Caco-2 (cell line): ENCODE measurements around the gene TRPT1. TPM values are rescaled to one million over a fixed set of nuclear protein-coding genes. Genes with fewer than 3 reads are reported as not detected.

Experiments
- BruUV-seq: library from RNA; stranded (reverse); fragments of 400-500 nt; replicated peaks from 2 replicates; lab custom pipeline; 2021; lab: Mats Ljungman, UMichigan
- CTCF ChIA-PET: fragments of 300-600 bp; sonication (Branson Sonifier 250); formaldehyde crosslinking; loops from one replicate; lab custom pipeline; 2022; ENCODE audit warnings: antibody characterized with exemption; lab: Charles Lee
- POLR2A ChIA-PET: fragments of 300-600 bp; sonication (Branson Sonifier 250); formaldehyde crosslinking; loops from one replicate; lab custom pipeline; 2022; ENCODE audit warnings: antibody characterized with exemption; lab: Charles Lee
- DNase-seq, 2 experiments: peaks; one replicate each; pipeline versions ENCODE4 v3.0.0 to v3.0.0-alpha.2; 2020 to 2022
- H3K27me3 ChIP-seq: replicated peaks from 2 replicates; pipeline ENCODE4 v1.6.0; 2011; ENCODE audit warnings: low read length; ENCODE audit not compliant: control insufficient read depth, insufficient read depth
- H3K36me3 ChIP-seq: 2 replicates; pipeline ENCODE4 v1.5.1; 2011; ENCODE audit warnings: low read length; ENCODE audit not compliant: control insufficient read depth, insufficient read depth
- H3K4me1 ChIP-seq: fragments of 250-450 bp; sonication (Bioruptor Pico); 2 replicates; pipeline ENCODE4 v1.5.1; 2020; ENCODE audit warnings: mild to moderate bottlenecking
- H3K4me3 ChIP-seq: 2 replicates; pipeline ENCODE4 v1.5.1; 2011; ENCODE audit warnings: low read depth, mild to moderate bottlenecking, control low read depth, low read length
- H3K9me3 ChIP-seq: fragments of 250-450 bp; sonication (Bioruptor Pico); 2 replicates; pipeline ENCODE4 v1.5.1; 2020; ENCODE audit warnings: mild to moderate bottlenecking, moderate library complexity
- H3K27ac Mint-ChIP-seq: one replicate; pipeline ENCODE4 v1.8.0; 2022; ENCODE audit warnings: mixed read lengths; ENCODE audit not compliant: unreplicated experiment
- H3K27me3 Mint-ChIP-seq: one replicate; pipeline ENCODE4 v1.8.0; 2022; ENCODE audit warnings: mixed read lengths; ENCODE audit not compliant: insufficient read depth, unreplicated experiment
- H3K36me3 Mint-ChIP-seq: one replicate; pipeline ENCODE4 v1.8.0; 2022; ENCODE audit warnings: mild to moderate bottlenecking, mixed read lengths; ENCODE audit not compliant: insufficient read depth, unreplicated experiment
- H3K4me1 Mint-ChIP-seq: one replicate; pipeline ENCODE4 v1.8.0; 2022; ENCODE audit warnings: low read depth, mixed read lengths; ENCODE audit not compliant: unreplicated experiment
- H3K4me3 Mint-ChIP-seq: one replicate; pipeline ENCODE4 v1.8.0; 2022; ENCODE audit warnings: mild to moderate bottlenecking, moderate library complexity, mixed read lengths; ENCODE audit not compliant: unreplicated experiment
- H3K9me3 Mint-ChIP-seq: one replicate; pipeline ENCODE4 v1.8.0; 2022; ENCODE audit warnings: mixed read lengths; ENCODE audit not compliant: unreplicated experiment
- CTCF ChIP-seq, 2 experiments: fragments of 200-600 bp in 1 of 2; IDR thresholded peaks; 1 replicate in 1 of 2; 2 replicates in 1 of 2; pipeline versions ENCODE4 v1.5.1 to v1.8.0; 2011 to 2022; ENCODE audit warnings: antibody characterized with exemption in 1 of 2, control low read depth in 1 of 2, inconsistent platforms in 1 of 2, low read depth in 1 of 2, low read length in 1 of 2, mild to moderate bottlenecking in 1 of 2, moderate library complexity in 1 of 2; ENCODE audit not compliant: insufficient read depth in 1 of 2, severe bottlenecking in 1 of 2, unreplicated experiment in 1 of 2
- intact Hi-C: fragments of 100-400 bp; cut with micrococcal nuclease; formaldehyde crosslinking; loops from one replicate; pipeline ENCODE4 v1.10.0; 2022; ENCODE audit not compliant: unreplicated experiment
- total RNA-seq: library from RNA; stranded (reverse); gene quantifications from 2 replicates; pipeline ENCODE4 v1.2.3, GENCODE V29; 2022

The TRPT1 gene
- total RNA-seq, 1 experiment from 2014 or later, result 32.1 TPM

DNA sequence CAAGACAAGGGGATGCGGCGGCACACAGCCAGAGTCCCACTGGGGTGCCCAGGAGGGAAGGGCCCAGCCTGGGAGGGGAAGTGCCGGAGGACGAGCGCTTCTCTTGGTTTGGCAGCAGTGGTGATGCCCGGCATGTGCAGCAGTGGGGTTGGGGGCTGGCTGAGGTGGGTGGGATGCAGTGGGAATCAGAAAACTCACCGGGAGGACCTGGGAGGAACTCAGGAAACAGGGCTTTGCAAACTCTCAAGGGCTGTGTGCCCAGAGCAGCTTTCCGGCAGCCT is 16.5 kb downstream of the TRPT1 start:
- DNase-seq, result peak in 1 of 2 experiments; percentile 39
- ChIA-PET POLR2A (interaction anchor here (0.5 kb wide), 1 partner anchor 556 kb away, joined by 5 read pairs; no protein-coding TSS in a partner anchor), CTCF (no interaction called here)
- intact Hi-C loops, result no loop called here
- no peak overlapping the region for H3K27ac Mint-ChIP-seq
- H3K4me3 Mint-ChIP-seq, result no peak overlapping the region
- TF ChIP-seq CTCF (IDR thresholded peaks at IDR 0.05; ENCODE audit: insufficient read depth in 1 of 2, low read depth in 1 of 2, low read length in 1 of 2, severe bottlenecking in 1 of 2, unreplicated experiment in 1 of 2), result no peak
- no peaks in the 10 kb centered on the region for H3K9me3 Mint-ChIP-seq
- no TSS peak for BruUV-seq
- no peaks in the 10 kb centered on the region for H3K4me1 Mint-ChIP-seq
- Histone ChIP-seq H3K4me3 (no peak overlapping the region), H3K9me3 (no peaks in the 10 kb centered on the region), H3K27me3 (no peaks in the 10 kb centered on the region), H3K36me3 (no peaks in the 10 kb centered on the region; the same call in none of the 2 replicates), H3K4me1 (no peaks in the 10 kb centered on the region)
- H3K36me3 Mint-ChIP-seq, result peaks cover 59% of the 10 kb centered on the region
- H3K27me3 Mint-ChIP-seq, result no peaks in the 10 kb centered on the region

GRCh38 chr11:64208796-64209562 is 17.0 kb downstream of the TRPT1 start:
- no peak overlapping the region for H3K27ac Mint-ChIP-seq
- intact Hi-C loops, result no loop called here

More at GRCh38 chr11:64208796-64209562, 17.0 kb downstream of the TRPT1 start:
- no peaks in the 10 kb centered on the region for H3K4me1 Mint-ChIP-seq
- Histone ChIP-seq H3K36me3 (no peaks in the 10 kb centered on the region; the same call in none of the 2 replicates), H3K27me3 (no peaks in the 10 kb centered on the region), H3K4me3 (no peak overlapping the region), H3K9me3 (no peaks in the 10 kb centered on the region), H3K4me1 (no peaks in the 10 kb centered on the region)
- no peaks in the 10 kb centered on the region for H3K9me3 Mint-ChIP-seq
- no peak for TF ChIP-seq CTCF (IDR thresholded peaks at IDR 0.05; ENCODE audit: insufficient read depth in 1 of 2, low read depth in 1 of 2, low read length in 1 of 2, severe bottlenecking in 1 of 2, unreplicated experiment in 1 of 2)
- H3K4me3 Mint-ChIP-seq, result no peak overlapping the region
- ChIA-PET CTCF (no interaction called here), POLR2A (interaction anchor here (0.5 kb wide), 1 partner anchor 555 kb away, joined by 5 read pairs; no protein-coding TSS in a partner anchor)
- peaks cover 64% of the 10 kb centered on the region for H3K36me3 Mint-ChIP-seq
- no peaks in the 10 kb centered on the region for H3K27me3 Mint-ChIP-seq
- no TSS peak for BruUV-seq
- DNase-seq, result no peak
